GM23338 (cell line): ENCODE measurements around the gene ADAMTSL5. TPM values are rescaled to one million over a fixed set of nuclear protein-coding genes. Genes with fewer than 3 reads are reported as not detected.
"Not testable (repeated sequence)": the region's sequence is repeated elsewhere in the genome, so short reads cannot be mapped to it uniquely, and the experiment has no call there.

ENCODE experiments used
- ATAC-seq: fragments of 200-7000 bp; cut with Tn5 transposase; 3 replicates; pipeline ENCODE4 v1.9.1; 2020
- DNase-seq: peaks from one replicate; pipeline ENCODE4 v3.0.0-alpha.2; 2015; ENCODE audit warnings: low spot score
- H2AFZ ChIP-seq: fragments of 200-600 bp; sonication (generic); 2 replicates; pipeline ENCODE4 v1.8.0; 2016; ENCODE audit warnings: antibody characterized with exemption, mild to moderate bottlenecking, moderate library complexity
- H3F3A ChIP-seq: fragments of 200-600 bp; sonication (generic); replicated peaks from 2 replicates; pipeline ENCODE4 v1.8.0; 2017; ENCODE audit warnings: antibody characterized with exemption, mixed run types, low read depth
- H3K27ac ChIP-seq: fragments of 200-600 bp; sonication (generic); 2 replicates; pipeline ENCODE4 v1.6.1; 2016; ENCODE audit warnings: low read depth
- H3K27me3 ChIP-seq: fragments of 200-600 bp; sonication (generic); 2 replicates; pipeline ENCODE4 v1.8.0; 2016; ENCODE audit warnings: mild to moderate bottlenecking, mixed run types, moderate library complexity; ENCODE audit not compliant: insufficient read depth
- H3K36me3 ChIP-seq: fragments of 200-600 bp; sonication (generic); 2 replicates; pipeline ENCODE4 v1.8.0; 2016; ENCODE audit warnings: mild to moderate bottlenecking; ENCODE audit not compliant: insufficient read depth
- H3K4me1 ChIP-seq: fragments of 200-600 bp; sonication (generic); 2 replicates; pipeline ENCODE4 v1.8.0; 2016; ENCODE audit warnings: mild to moderate bottlenecking, moderate library complexity; ENCODE audit not compliant: insufficient read depth
- H3K4me2 ChIP-seq: fragments of 200-600 bp; sonication (generic); 2 replicates; pipeline ENCODE4 v1.7.1; 2017; ENCODE audit warnings: mixed run types
- H3K4me3 ChIP-seq: fragments of 200-600 bp; sonication (generic); 2 replicates; pipeline ENCODE4 v1.6.1; 2016; ENCODE audit warnings: mixed run types
- H3K79me2 ChIP-seq: fragments of 200-600 bp; sonication (generic); replicated peaks from 2 replicates; pipeline ENCODE4 v1.8.0; 2017; ENCODE audit warnings: mild to moderate bottlenecking; ENCODE audit not compliant: insufficient read depth
- H3K9me2 ChIP-seq: fragments of 200-600 bp; sonication (generic); 2 replicates; pipeline ENCODE4 v1.8.0; 2017; ENCODE audit not compliant: insufficient read depth
- H4K20me1 ChIP-seq: fragments of 200-600 bp; sonication (generic); replicated peaks from 2 replicates; pipeline ENCODE4 v1.8.0; 2017; ENCODE audit warnings: mild to moderate bottlenecking; ENCODE audit not compliant: insufficient read depth
- H3K27ac Mint-ChIP-seq: 2 replicates; pipeline ENCODE4 v1.8.0; 2020; ENCODE audit warnings: inconsistent platforms, mild to moderate bottlenecking, moderate library complexity, mixed read lengths
- H3K27me3 Mint-ChIP-seq: 3 replicates; pipeline ENCODE4 v1.8.0; 2022; ENCODE audit warnings: low read depth, mild to moderate bottlenecking, moderate library complexity, mixed read lengths, inconsistent platforms; ENCODE audit not compliant: insufficient read depth, poor library complexity
- H3K36me3 Mint-ChIP-seq: 3 replicates; pipeline ENCODE4 v1.8.0; 2021; ENCODE audit warnings: low read depth, mild to moderate bottlenecking, inconsistent platforms, moderate library complexity, mixed read lengths
- H3K4me1 Mint-ChIP-seq: 3 replicates; pipeline ENCODE4 v1.8.0; 2020; ENCODE audit warnings: mild to moderate bottlenecking, inconsistent platforms, mixed read lengths
- H3K4me3 Mint-ChIP-seq: 3 replicates; pipeline ENCODE4 v1.8.0; 2021; ENCODE audit warnings: moderate library complexity, mild to moderate bottlenecking, inconsistent platforms, mixed read lengths
- H3K9me3 Mint-ChIP-seq: 3 replicates; pipeline ENCODE4 v1.8.0; 2020; ENCODE audit warnings: moderate library complexity, mild to moderate bottlenecking, inconsistent platforms, mixed read lengths
- EZH2 ChIP-seq: fragments of 200-600 bp; sonication (generic); IDR thresholded peaks from one replicate; pipeline ENCODE4 v1.8.0; 2017; ENCODE audit warnings: antibody characterized with exemption, mild to moderate bottlenecking, low read depth; ENCODE audit not compliant: unreplicated experiment
- EZH2phosphoT487 ChIP-seq: fragments of 200-600 bp; sonication (generic); IDR thresholded peaks from one replicate; pipeline ENCODE4 v1.8.1; 2018; ENCODE audit warnings: antibody characterized with exemption; ENCODE audit not compliant: unreplicated experiment
- JUNB ChIP-seq: IDR thresholded peaks from one replicate; pipeline ENCODE4 v1.6.1; 2016; ENCODE audit warnings: antibody characterized with exemption; ENCODE audit not compliant: unreplicated experiment
- NANOG ChIP-seq: IDR thresholded peaks from 2 replicates; pipeline ENCODE4 v1.6.1; 2016; ENCODE audit warnings: antibody characterized with exemption, borderline replicate concordance
- STAT1 ChIP-seq: IDR thresholded peaks from one replicate; pipeline ENCODE4 v1.6.1; 2016; ENCODE audit warnings: antibody characterized with exemption; ENCODE audit not compliant: unreplicated experiment
- ZNF331 ChIP-seq: fragments of 250-450 bp; sonication (Bioruptor Pico); IDR thresholded peaks from 2 replicates; pipeline ENCODE4 v1.5.0; 2020; ENCODE audit warnings: low read depth, mild to moderate bottlenecking, moderate library complexity
- ZNF462 ChIP-seq: fragments of 250-450 bp; sonication (Bioruptor Pico); IDR thresholded peaks from 2 replicates; pipeline ENCODE4 v1.5.0; 2020; ENCODE audit warnings: mild to moderate bottlenecking, moderate library complexity
- polyA plus RNA-seq: library from polyadenylated mRNA; unstranded; fragments of >200 nt; fragmentation: Nextera tagmentation; extraction: Ambion mirVana; gene quantifications from 2 replicates; pipeline ENCODE4 v1.2.1, GENCODE V29; 2016
- total RNA-seq: library from RNA; depleted of rRNA; stranded (reverse); fragments of >200 nt; shearing (Covaris generic); gene quantifications from 2 replicates; pipeline ENCODE4 v1.2.3, GENCODE V29; 2014
- TF ChIP-seq, protein P1 (sequence below): IDR thresholded peaks from 2 replicates; pipeline ENCODE4 v1.6.1; 2016; ENCODE audit warnings: antibody characterized with exemption
- TF ChIP-seq, protein P2 (sequence below): IDR thresholded peaks from one replicate; pipeline ENCODE4 v1.6.1; 2018; ENCODE audit warnings: antibody characterized with exemption; ENCODE audit not compliant: unreplicated experiment

Gene ADAMTSL5
- total and polyA plus RNA-seq, 2 experiments from 2014 or later: 0.10 to 0.97 TPM

DNA sequence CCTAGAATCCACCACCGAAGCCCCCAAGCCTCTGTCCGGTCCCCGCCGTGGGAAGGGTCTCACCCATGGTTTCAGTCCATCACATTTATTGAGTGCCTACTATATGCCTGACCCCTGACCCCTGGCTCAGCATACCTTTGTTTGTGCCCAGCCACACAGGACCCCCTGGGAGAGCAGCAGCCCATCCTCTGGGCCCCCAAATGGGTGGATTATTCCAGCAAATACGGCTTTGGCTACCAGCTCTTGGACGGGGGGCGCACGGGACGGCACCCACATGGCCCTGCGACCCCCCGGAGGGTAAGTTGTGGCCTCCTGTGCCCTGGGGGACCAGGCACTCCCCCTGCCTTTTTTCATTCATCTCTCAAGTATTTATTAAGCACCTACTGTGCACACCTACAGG, 18.8 kb upstream of the ADAMTSL5 start (continued):
- TF ChIP-seq EZH2 (no peak), JUNB (no peak), STAT1 (no peak)

GRCh38 chr19:1530856-1531255, 18.0 kb upstream of the ADAMTSL5 start:
- not testable (repeated sequence) for H3K4me3 Mint-ChIP-seq, H2AFZ ChIP-seq, H3K36me3 ChIP-seq, H3K9me2 ChIP-seq, H3K79me2 ChIP-seq, H3K27me3 ChIP-seq, H3K27ac Mint-ChIP-seq, H3K4me3 ChIP-seq, H3K27ac ChIP-seq, H3K4me1 ChIP-seq, ATAC-seq, DNase-seq, H3K4me1 Mint-ChIP-seq, H4K20me1 ChIP-seq, H3K9me3 Mint-ChIP-seq, H3K36me3 Mint-ChIP-seq, H3F3A ChIP-seq, H3K4me2 ChIP-seq
- H3K27me3 Mint-ChIP-seq: peaks cover 12% of the 10 kb centered on the region

GRCh38 chr19:1529430-1529816, 16.6 kb upstream of the ADAMTSL5 start:
- H3K4me2 ChIP-seq: no peak overlapping the region
- H3K27me3 ChIP-seq: peaks cover 8% of the 10 kb centered on the region
- no peaks in the 10 kb centered on the region for H3K79me2 ChIP-seq
- peaks cover 5% of the 10 kb centered on the region; the same call in 2 of the 3 replicates for H3K4me1 Mint-ChIP-seq
- no peak overlapping the region for H2AFZ ChIP-seq
- H3K27me3 Mint-ChIP-seq: peaks cover 23% of the 10 kb centered on the region
- no peaks in the 10 kb centered on the region for H3F3A ChIP-seq
- no peaks in the 10 kb centered on the region for H3K9me2 ChIP-seq
- H3K36me3 ChIP-seq: no peaks in the 10 kb centered on the region
- H3K36me3 Mint-ChIP-seq: peaks cover 3% of the 10 kb centered on the region; the same call in 1 of the 3 replicates
- H4K20me1 ChIP-seq: no peaks in the 10 kb centered on the region
- no peak overlapping the region for H3K4me3 ChIP-seq
- H3K27ac Mint-ChIP-seq: no peak overlapping the region
- ATAC-seq (no peak), DNase-seq (no peak)
- H3K4me3 Mint-ChIP-seq: no peak overlapping the region
- peaks cover 2% of the 10 kb centered on the region; the same call in 1 of the 3 replicates for H3K9me3 Mint-ChIP-seq
- no peak overlapping the region for H3K27ac ChIP-seq
- no peaks in the 10 kb centered on the region for H3K4me1 ChIP-seq
- TF ChIP-seq, protein P1, sequence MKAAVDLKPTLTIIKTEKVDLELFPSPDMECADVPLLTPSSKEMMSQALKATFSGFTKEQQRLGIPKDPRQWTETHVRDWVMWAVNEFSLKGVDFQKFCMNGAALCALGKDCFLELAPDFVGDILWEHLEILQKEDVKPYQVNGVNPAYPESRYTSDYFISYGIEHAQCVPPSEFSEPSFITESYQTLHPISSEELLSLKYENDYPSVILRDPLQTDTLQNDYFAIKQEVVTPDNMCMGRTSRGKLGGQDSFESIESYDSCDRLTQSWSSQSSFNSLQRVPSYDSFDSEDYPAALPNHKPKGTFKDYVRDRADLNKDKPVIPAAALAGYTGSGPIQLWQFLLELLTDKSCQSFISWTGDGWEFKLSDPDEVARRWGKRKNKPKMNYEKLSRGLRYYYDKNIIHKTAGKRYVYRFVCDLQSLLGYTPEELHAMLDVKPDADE: no peak
- TF ChIP-seq ZNF462 (CRISPR knock-in tag) (no peak), ZNF331 (CRISPR knock-in tag) (no peak), STAT1 (no peak), EZH2phosphoT487 (no peak), NANOG (no peak), EZH2 (no peak), JUNB (no peak)
- TF ChIP-seq, protein P2, sequence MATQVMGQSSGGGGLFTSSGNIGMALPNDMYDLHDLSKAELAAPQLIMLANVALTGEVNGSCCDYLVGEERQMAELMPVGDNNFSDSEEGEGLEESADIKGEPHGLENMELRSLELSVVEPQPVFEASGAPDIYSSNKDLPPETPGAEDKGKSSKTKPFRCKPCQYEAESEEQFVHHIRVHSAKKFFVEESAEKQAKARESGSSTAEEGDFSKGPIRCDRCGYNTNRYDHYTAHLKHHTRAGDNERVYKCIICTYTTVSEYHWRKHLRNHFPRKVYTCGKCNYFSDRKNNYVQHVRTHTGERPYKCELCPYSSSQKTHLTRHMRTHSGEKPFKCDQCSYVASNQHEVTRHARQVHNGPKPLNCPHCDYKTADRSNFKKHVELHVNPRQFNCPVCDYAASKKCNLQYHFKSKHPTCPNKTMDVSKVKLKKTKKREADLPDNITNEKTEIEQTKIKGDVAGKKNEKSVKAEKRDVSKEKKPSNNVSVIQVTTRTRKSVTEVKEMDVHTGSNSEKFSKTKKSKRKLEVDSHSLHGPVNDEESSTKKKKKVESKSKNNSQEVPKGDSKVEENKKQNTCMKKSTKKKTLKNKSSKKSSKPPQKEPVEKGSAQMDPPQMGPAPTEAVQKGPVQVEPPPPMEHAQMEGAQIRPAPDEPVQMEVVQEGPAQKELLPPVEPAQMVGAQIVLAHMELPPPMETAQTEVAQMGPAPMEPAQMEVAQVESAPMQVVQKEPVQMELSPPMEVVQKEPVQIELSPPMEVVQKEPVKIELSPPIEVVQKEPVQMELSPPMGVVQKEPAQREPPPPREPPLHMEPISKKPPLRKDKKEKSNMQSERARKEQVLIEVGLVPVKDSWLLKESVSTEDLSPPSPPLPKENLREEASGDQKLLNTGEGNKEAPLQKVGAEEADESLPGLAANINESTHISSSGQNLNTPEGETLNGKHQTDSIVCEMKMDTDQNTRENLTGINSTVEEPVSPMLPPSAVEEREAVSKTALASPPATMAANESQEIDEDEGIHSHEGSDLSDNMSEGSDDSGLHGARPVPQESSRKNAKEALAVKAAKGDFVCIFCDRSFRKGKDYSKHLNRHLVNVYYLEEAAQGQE: no peak
